K562 (cell line): ENCODE results near the gene CEP131. TPM values are rescaled to one million over a fixed set of nuclear protein-coding genes. Genes with fewer than 3 reads are reported as not detected.
A peak's percentile ranks its signal among the peaks of the same experiment; 100 is the strongest.

Experiments used
- ATAC-seq: fragments of 200-7000 bp; cut with Tn5 transposase; 3 replicates; pipeline ENCODE4 v1.9.1; 2020; ENCODE audit warnings: moderate library complexity
- BruUV-seq: library from RNA; stranded (reverse); fragments of 400-500 nt; replicated peaks from 2 replicates; lab custom pipeline; 2021; lab: Mats Ljungman, UMichigan
- CTCF ChIA-PET: fragments of 300-600 bp; formaldehyde crosslinking; extraction: SDS; loops from one replicate; lab custom pipeline; 2021; ENCODE audit warnings: low intra/inter-chr PET ratio; lab: Yijun Ruan, JAX
- POLR2A ChIA-PET: fragments of 300-600, 350-650 bp; sonication (Branson Sonifier 250); formaldehyde crosslinking; extraction: SDS; loops from one replicate; lab custom pipeline; 2021; ENCODE audit warnings: antibody characterized with exemption, inconsistent platforms; lab: Yijun Ruan, JAX
- DNase-seq, 4 experiments: peaks; one replicate each; pipeline versions ENCODE4 v3.0.0 to v3.0.0-alpha.2; 2011 to 2018; ENCODE audit warnings: low spot score in 3 of 4, mixed read lengths in 3 of 4; ENCODE audit errors: extremely low read depth in 1 of 4
- FAIRE-seq: peaks from 2 replicates; lab custom pipeline; 2011; peaks lifted over from hg19 to GRCh38; lab: Jason Lieb, UNC
- H2AFZ ChIP-seq: 2 replicates; pipeline ENCODE4 v1.6.0; 2011; ENCODE audit warnings: low read depth, low read length, control low read depth, inconsistent platforms
- H3K27ac ChIP-seq: fragments of 200-600 bp; 3 replicates; pipeline ENCODE4 v1.8.0; 2011; ENCODE audit warnings: low read depth, mild to moderate bottlenecking, control low read depth, inconsistent platforms, low read length, moderate library complexity, mixed read lengths; ENCODE audit errors: extremely low read depth
- H3K27me3 ChIP-seq, 2 experiments: fragments of 300-600 bp in 1 of 2; 2 replicates in 1 of 2; 3 replicates in 1 of 2; pipeline versions ENCODE4 v1.6.0 to v1.8.0; 2011; ENCODE audit warnings: inconsistent platforms in 2 of 2, low read length in 2 of 2, mild to moderate bottlenecking in 1 of 2, mixed read lengths in 1 of 2, moderate library complexity in 1 of 2; ENCODE audit not compliant: control insufficient read depth in 2 of 2, insufficient read depth in 2 of 2
- H3K36me3 ChIP-seq: fragments of 300-600 bp; 3 replicates; pipeline ENCODE4 v1.8.0; 2011; ENCODE audit warnings: mild to moderate bottlenecking, low read length, inconsistent platforms; ENCODE audit not compliant: control insufficient read depth, insufficient read depth
- H3K4me1 ChIP-seq, 2 experiments: fragments of 200-600 bp in 1 of 2; replicated peaks in 1 of 2; 2 replicates in 1 of 2; 3 replicates in 1 of 2; pipeline versions ENCODE4 v1.5.1 to v1.8.0; 2011; ENCODE audit warnings: inconsistent platforms in 2 of 2, low read length in 2 of 2, mild to moderate bottlenecking in 1 of 2, mixed read lengths in 1 of 2, moderate library complexity in 1 of 2; ENCODE audit not compliant: control insufficient read depth in 2 of 2, insufficient read depth in 2 of 2
- H3K4me2 ChIP-seq: 2 replicates; pipeline ENCODE4 v1.6.1; 2011; ENCODE audit warnings: low read length, control low read depth, inconsistent platforms, mixed read lengths; ENCODE audit not compliant: insufficient read depth
- H3K4me3 ChIP-seq: fragments of 200-600 bp; sonication (generic), shearing (Covaris generic); 2 replicates; pipeline ENCODE4 v1.5.1; 2016; ENCODE audit warnings: control low read depth, inconsistent platforms
- H3K79me2 ChIP-seq: fragments of 200-600 bp; 3 replicates; pipeline ENCODE4 v1.8.0; 2011; ENCODE audit warnings: low read length, inconsistent platforms; ENCODE audit not compliant: control insufficient read depth, insufficient read depth
- H3K9ac ChIP-seq, 2 experiments: 2 replicates each; pipeline versions ENCODE4 v1.6.0 to v1.6.1; 2011; ENCODE audit warnings: low read depth in 2 of 2, low read length in 2 of 2, control low read depth in 1 of 2, inconsistent platforms in 1 of 2, mild to moderate bottlenecking in 1 of 2, mixed read lengths in 1 of 2; ENCODE audit not compliant: insufficient read depth in 1 of 2
- H3K9me1 ChIP-seq: one replicate; pipeline ENCODE4 v1.6.0; 2011; ENCODE audit warnings: inconsistent platforms, mild to moderate bottlenecking, low read length, moderate library complexity; ENCODE audit not compliant: control insufficient read depth, insufficient read depth
- H3K9me3 ChIP-seq: replicated peaks from 2 replicates; pipeline ENCODE4 v1.5.1; 2011; ENCODE audit warnings: low read depth, low read length, inconsistent platforms; ENCODE audit not compliant: control insufficient read depth, insufficient read depth
- H4K20me1 ChIP-seq: replicated peaks from 2 replicates; pipeline ENCODE4 v1.6.1; 2011; ENCODE audit warnings: low read length, inconsistent platforms, mixed read lengths; ENCODE audit not compliant: control insufficient read depth, insufficient read depth
- POLR2B ChIP-seq: fragments of 450-650 bp; IDR thresholded peaks from 2 replicates; pipeline ENCODE4 v1.6.1; 2018; ENCODE audit warnings: low read depth; ENCODE audit not compliant: partially characterized antibody
- POLR2G ChIP-seq: fragments of 200-400 bp; formaldehyde crosslinking; IDR thresholded peaks from 2 replicates; pipeline ENCODE4 v1.6.1; 2017; ENCODE audit warnings: low read depth, mild to moderate bottlenecking, antibody characterized with exemption, low read length, moderate library complexity
- PRPF4 ChIP-seq: fragments of 200-400 bp; formaldehyde crosslinking; IDR thresholded peaks from one replicate; pipeline ENCODE4 v1.6.1; 2017; ENCODE audit warnings: low read length, low read depth, mild to moderate bottlenecking; ENCODE audit not compliant: insufficient read depth, poor library complexity, severe bottlenecking
- SOX6 ChIP-seq: fragments of 450-650 bp; IDR thresholded peaks from 2 replicates; pipeline ENCODE4 v1.6.1; 2014; ENCODE audit warnings: mild to moderate bottlenecking
- ZNF212 ChIP-seq: fragments of 450-650 bp; formaldehyde crosslinking; IDR thresholded peaks from 2 replicates; pipeline ENCODE4 v1.4.0; 2020; ENCODE audit warnings: mild to moderate bottlenecking
- WGBS: fragments of 100-300 bp; shearing (Covaris generic); methylation state at CpG from one replicate; pipeline ENCODE4 v1.1.6; 2016; ENCODE audit warnings: low coverage, mixed read lengths; ENCODE audit not compliant: insufficient coverage; ENCODE audit errors: missing lambda C conversion rate; 5-methylcytosine and 5-hydroxymethylcytosine counted together
- in situ Hi-C: fragments of 300-500 bp; cut with MboI; formaldehyde crosslinking; loops from 4 replicates; pipeline ENCODE4 v1.15.0; 2018; ENCODE audit warnings: inconsistent platforms, mixed read lengths
- intact Hi-C: fragments of 100-400 bp; cut with micrococcal nuclease; formaldehyde crosslinking; loops from 2 replicates; pipeline ENCODE4 v1.14.2; 2022
- polyA plus RNA-seq, 8 experiments: library from polyadenylated mRNA; depleted of rRNA in 4 of 8; stranded (reverse) in 5 of 8; unstranded in 3 of 8; fragments of >200 nt; fragmentation: Nextera tagmentation in 2 of 8; fragmentation: Illumina TruSeq in 1 of 8; extraction: Ambion mirVana in 2 of 8; extraction: Trizol in 1 of 8; gene quantifications; 2 replicates each; pipeline versions ENCODE4 v1.2.1 to v1.2.3, GENCODE V29; 2011 to 2014; ENCODE audit warnings: inconsistent platforms in 1 of 8, missing spikeins in 1 of 8
- total RNA-seq, 7 experiments: library from RNA; depleted of rRNA in 6 of 7; stranded (reverse); fragments of >200 nt in 6 of 7; fragmentation: Illumina TruSeq in 2 of 7; extraction: Trizol in 2 of 7; gene quantifications; 2 replicates each; pipeline versions ENCODE4 v1.2.1 to v1.2.3, GENCODE V29; 2011 to 2021; ENCODE audit warnings: low replicate concordance in 1 of 7
- TF ChIP-seq, protein P1 (sequence below): fragments of 450-650 bp; IDR thresholded peaks from 2 replicates; pipeline ENCODE4 v1.6.1; 2016; ENCODE audit warnings: low read depth

Gene CEP131
- total and polyA plus RNA-seq, 9 of the 15 experiments (the other 6 are each of a cell fraction or from before 2014, with no cell fraction given) = 0.24 to 21.2 (median 2.3) TPM

DNA sequence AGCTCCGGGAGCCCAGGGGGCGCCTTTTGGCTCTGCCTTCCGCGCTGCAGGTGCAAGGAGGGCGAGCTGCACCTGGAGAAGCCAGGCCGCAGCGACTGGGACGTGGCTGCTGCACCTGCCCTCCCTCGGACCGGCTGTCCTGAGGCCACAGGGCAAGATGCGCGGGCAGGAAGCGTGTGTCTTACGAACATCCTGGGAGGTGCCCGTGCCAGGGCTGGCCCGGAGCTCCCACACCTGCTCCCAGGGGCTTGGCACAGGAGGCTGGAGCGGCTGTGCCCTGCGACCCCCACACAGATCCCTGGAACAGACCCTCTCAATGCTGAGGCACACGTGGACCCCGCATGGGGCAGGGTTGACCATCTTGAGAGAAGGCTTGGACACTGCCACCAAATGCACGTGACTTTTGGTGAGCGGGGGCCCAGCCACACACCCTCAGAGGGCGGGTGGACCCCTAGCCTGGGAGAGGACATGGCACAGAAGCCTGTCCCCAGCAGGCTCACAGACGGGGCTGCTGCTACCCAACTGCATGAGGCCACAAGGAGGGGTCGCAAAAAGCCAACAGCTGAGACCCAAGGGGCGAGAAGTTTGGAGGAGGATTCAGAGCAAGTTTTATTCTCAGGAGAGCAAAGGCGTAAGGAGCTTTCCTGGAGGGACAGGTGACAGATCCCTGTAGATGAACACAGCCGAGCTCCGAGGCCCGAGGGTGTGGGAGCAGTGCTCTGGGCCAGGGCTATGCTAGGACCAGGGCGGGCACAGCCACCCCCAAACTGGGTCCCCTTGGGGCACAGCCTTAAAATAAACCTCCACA lies 27.7 kb upstream of the CEP131 start:
- in situ Hi-C loops = no loop called here
- Histone ChIP-seq H3K4me1 (peaks cover 0 to 48% of the 10 kb centered on the region in 2 experiments; a peak in 2 of 5 replicates), H3K27ac (no peak overlapping the region), H3K27me3 (no peaks in the 10 kb centered on the region), H4K20me1 (no peaks in the 10 kb centered on the region; the same call in 1 of the 2 replicates), H3K9ac (no peak overlapping the region; a peak in 1 of 4 replicates), H3K9me3 (no peaks in the 10 kb centered on the region), H3K9me1 (no peaks in the 10 kb centered on the region), H3K4me3 (no peak overlapping the region), H3K79me2 (no peaks in the 10 kb centered on the region), H3K4me2 (no peak overlapping the region), H3K36me3 (peaks cover 27% of the 10 kb centered on the region; the same call in 1 of the 3 replicates), H2AFZ (no peak overlapping the region)
- peak; percentile 62 for TF ChIP-seq POLR2G
- no peak for TF ChIP-seq PRPF4
- no peak for TF ChIP-seq ZNF212 (CRISPR knock-in tag)
- TF ChIP-seq SOX6 = no peak
- no peak for TF ChIP-seq POLR2B
- TF ChIP-seq, protein P1, sequence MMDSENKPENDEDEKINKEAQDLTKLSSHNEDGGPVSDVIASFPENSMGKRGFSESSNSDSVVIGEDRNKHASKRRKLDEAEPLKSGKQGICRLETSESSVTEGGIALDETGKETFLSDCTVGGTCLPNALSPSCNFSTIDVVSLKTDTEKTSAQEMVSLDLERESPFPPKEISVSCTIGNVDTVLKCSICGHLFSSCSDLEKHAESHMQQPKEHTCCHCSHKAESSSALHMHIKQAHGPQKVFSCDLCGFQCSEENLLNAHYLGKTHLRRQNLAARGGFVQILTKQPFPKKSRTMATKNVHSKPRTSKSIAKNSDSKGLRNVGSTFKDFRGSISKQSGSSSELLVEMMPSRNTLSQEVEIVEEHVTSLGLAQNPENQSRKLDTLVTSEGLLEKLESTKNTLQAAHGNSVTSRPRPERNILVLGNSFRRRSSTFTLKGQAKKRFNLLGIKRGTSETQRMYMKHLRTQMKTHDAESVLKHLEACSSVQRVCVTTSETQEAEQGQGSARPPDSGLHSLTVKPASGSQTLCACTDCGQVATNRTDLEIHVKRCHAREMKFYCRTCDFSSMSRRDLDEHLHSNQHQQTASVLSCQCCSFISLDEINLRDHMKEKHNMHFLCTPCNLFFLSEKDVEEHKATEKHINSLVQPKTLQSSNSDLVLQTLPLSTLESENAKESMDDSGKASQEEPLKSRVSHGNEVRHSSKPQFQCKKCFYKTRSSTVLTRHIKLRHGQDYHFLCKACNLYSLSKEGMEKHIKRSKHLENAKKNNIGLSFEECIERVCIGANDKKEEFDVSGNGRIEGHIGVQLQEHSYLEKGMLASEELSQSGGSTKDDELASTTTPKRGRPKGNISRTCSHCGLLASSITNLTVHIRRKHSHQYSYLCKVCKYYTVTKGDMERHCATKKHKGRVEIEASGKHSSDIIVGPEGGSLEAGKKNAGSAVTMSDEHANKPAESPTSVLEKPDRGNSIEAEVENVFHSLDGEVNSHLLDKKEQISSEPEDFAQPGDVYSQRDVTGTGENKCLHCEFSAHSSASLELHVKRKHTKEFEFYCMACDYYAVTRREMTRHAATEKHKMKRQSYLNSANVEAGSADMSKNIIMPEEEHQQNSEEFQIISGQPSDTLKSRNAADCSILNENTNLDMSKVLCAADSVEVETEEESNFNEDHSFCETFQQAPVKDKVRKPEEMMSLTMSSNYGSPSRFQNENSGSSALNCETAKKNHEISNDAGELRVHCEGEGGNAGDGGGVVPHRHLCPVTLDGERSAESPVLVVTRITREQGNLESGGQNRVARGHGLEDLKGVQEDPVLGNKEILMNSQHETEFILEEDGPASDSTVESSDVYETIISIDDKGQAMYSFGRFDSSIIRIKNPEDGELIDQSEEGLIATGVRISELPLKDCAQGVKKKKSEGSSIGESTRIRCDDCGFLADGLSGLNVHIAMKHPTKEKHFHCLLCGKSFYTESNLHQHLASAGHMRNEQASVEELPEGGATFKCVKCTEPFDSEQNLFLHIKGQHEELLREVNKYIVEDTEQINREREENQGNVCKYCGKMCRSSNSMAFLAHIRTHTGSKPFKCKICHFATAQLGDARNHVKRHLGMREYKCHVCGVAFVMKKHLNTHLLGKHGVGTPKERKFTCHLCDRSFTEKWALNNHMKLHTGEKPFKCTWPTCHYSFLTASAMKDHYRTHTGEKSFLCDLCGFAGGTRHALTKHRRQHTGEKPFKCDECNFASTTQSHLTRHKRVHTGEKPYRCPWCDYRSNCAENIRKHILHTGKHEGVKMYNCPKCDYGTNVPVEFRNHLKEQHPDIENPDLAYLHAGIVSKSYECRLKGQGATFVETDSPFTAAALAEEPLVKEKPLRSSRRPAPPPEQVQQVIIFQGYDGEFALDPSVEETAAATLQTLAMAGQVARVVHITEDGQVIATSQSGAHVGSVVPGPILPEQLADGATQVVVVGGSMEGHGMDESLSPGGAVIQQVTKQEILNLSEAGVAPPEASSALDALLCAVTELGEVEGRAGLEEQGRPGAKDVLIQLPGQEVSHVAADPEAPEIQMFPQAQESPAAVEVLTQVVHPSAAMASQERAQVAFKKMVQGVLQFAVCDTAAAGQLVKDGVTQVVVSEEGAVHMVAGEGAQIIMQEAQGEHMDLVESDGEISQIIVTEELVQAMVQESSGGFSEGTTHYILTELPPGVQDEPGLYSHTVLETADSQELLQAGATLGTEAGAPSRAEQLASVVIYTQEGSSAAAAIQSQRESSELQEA = no peak
- CTCF ChIA-PET = no interaction called here
- intact Hi-C loops = loop anchor here (5.0 kb wide), 1 partner anchor 42 kb away; no protein-coding TSS in a partner anchor
- ATAC-seq (no peak), DNase-seq (no peak), FAIRE-seq (no peak)
- WGBS = 92% methylated on average over 27 of the region's 31 CpGs
- POLR2A ChIA-PET = interaction anchor here (0.6 to 1.0 kb wide), 4 partner anchors 154 to 284 kb away, joined by 3 to 4 read pairs (median 4); no protein-coding TSS in a partner anchor
- BruUV-seq = no TSS peak
